OCI-LY7 (cell line): ENCODE results near the gene UBR2.

ENCODE experiments used
- EZH2phosphoT487 ChIP-seq: fragments of 200-600 bp; sonication (generic); IDR thresholded peaks from 2 replicates; pipeline ENCODE4 v1.6.1; 2018; ENCODE audit warnings: low read depth, borderline replicate concordance, mild to moderate bottlenecking, mixed run types, antibody characterized with exemption, low read length, moderate library complexity, mixed read lengths
- TF ChIP-seq, protein P1 (sequence below): fragments of 200-600 bp; sonication (generic); conservative IDR thresholded peaks from 2 replicates; pipeline ENCODE4 v1.5.1; 2014; ENCODE audit warnings: mild to moderate bottlenecking, antibody characterized with exemption, low read length, moderate library complexity, mixed read lengths

DNA sequence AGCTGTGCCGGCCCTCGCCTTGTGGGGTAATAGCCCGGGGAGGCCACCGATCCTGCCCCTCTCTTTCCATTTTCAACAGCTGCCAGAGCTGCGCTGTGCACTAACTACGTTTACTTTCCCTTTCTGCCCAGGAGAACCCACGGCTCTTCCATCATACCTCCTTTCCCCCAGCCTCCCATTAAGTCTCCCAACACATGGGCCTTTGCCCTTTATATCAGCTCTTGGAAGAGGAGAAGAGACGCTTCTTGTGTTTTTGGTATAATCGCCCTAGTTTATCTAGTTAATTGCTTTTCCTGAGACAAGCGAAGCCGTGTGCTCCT, 637 bp downstream of the UBR2 start:
- TF ChIP-seq, protein P1, sequence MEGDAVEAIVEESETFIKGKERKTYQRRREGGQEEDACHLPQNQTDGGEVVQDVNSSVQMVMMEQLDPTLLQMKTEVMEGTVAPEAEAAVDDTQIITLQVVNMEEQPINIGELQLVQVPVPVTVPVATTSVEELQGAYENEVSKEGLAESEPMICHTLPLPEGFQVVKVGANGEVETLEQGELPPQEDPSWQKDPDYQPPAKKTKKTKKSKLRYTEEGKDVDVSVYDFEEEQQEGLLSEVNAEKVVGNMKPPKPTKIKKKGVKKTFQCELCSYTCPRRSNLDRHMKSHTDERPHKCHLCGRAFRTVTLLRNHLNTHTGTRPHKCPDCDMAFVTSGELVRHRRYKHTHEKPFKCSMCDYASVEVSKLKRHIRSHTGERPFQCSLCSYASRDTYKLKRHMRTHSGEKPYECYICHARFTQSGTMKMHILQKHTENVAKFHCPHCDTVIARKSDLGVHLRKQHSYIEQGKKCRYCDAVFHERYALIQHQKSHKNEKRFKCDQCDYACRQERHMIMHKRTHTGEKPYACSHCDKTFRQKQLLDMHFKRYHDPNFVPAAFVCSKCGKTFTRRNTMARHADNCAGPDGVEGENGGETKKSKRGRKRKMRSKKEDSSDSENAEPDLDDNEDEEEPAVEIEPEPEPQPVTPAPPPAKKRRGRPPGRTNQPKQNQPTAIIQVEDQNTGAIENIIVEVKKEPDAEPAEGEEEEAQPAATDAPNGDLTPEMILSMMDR = no peak
- TF ChIP-seq EZH2phosphoT487 = no peak
